Activated T-cell treated with anti-CD3 and anti-CD28 coated beads, Interleukin-2, amount 50 U/mL, for 72 hours (primary cell): ENCODE measurements around the gene RNF151. TPM values are rescaled to one million over a fixed set of nuclear protein-coding genes. Genes with fewer than 3 reads are reported as not detected.

Experiments used
- ATAC-seq, 2 donors: fragments of 150-1000 bp; cut with Tn5 transposase; replicated peaks in 1 of 2; 2 replicates each; pipeline ENCODE4 v1.10.0; 2021; ENCODE audit warnings: moderate library complexity in 2 of 2, mild to moderate bottlenecking in 1 of 2
- DNase-seq, 2 donors: peaks; one replicate each; pipeline ENCODE4 v3.0.0; 2021 to 2022; ENCODE audit warnings: mixed read lengths in 1 of 2
- H3K27ac Mint-ChIP-seq: one replicate; pipeline ENCODE4 v1.8.0; 2022; ENCODE audit warnings: mild to moderate bottlenecking, moderate library complexity, mixed read lengths
- H3K27me3 Mint-ChIP-seq: one replicate; pipeline ENCODE4 v1.8.0; 2022; ENCODE audit warnings: low read depth, mixed read lengths
- H3K36me3 Mint-ChIP-seq, 2 donors: one replicate each; pipeline ENCODE4 v1.8.0; 2022; ENCODE audit warnings: mixed read lengths in 2 of 2, mild to moderate bottlenecking in 1 of 2; ENCODE audit not compliant: insufficient read depth in 2 of 2
- H3K4me1 Mint-ChIP-seq: one replicate; pipeline ENCODE4 v1.8.0; 2022; ENCODE audit warnings: low read depth, mixed read lengths
- H3K4me3 Mint-ChIP-seq, 2 donors: one replicate each; pipeline ENCODE4 v1.8.0; 2022; ENCODE audit warnings: mild to moderate bottlenecking in 2 of 2, mixed read lengths in 2 of 2, moderate library complexity in 2 of 2
- H3K9me3 Mint-ChIP-seq, 2 donors: one replicate each; pipeline ENCODE4 v1.8.0; 2022; ENCODE audit warnings: mixed read lengths in 2 of 2
- total RNA-seq, 2 donors: library from RNA; stranded (reverse); gene quantifications; one replicate each; pipeline ENCODE4 v1.2.3, GENCODE V29; 2022

Gene RNF151
- total RNA-seq, 2 donors from 2014 or later, result 0.81 TPM; not detected in 1

- DNase-seq (no peak), ATAC-seq (no peak)
- no peak overlapping the region for H3K4me3 Mint-ChIP-seq
- peaks cover 26% of the 10 kb centered on the region for H3K4me1 Mint-ChIP-seq
- H3K36me3 Mint-ChIP-seq, result peaks cover 2 to 9% of the 10 kb centered on the region in 2 donors
- no peak overlapping the region for H3K27ac Mint-ChIP-seq
- H3K27me3 Mint-ChIP-seq, result no peaks in the 10 kb centered on the region
- H3K9me3 Mint-ChIP-seq, result no peaks in the 10 kb centered on the region
These were observed 36.0 kb downstream of the RNF151 start for GRCh38 chr16:2002406-2003230.

DNA sequence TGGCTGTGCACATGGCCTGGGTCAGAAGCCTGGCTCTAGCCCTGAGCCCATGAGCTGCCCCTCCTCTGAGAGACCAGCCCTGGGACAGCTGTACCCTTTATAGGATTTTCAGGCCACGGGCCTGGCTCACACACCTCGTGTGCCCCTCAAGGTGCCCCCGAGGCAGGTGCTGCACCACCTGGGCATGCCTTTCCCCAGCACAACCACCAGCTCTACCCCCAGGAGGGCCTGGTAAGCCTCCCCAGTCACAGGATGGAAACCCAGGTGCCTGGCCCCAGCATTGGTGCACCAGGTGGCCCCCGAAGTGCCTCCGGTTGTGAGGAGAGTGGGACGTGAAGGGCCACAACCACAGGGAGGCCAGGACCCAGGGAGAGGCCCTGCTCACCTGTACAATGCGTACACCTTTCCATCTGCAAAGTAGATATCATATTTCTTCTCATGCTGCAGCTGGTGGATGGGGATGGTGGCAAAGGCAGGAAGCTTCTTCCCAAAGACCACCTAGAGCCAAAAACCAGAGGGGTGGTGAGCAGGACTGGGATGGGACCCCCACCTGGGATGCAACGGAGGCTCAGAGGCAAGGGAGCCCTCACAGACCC is 36.7 kb downstream of the RNF151 start:
- H3K36me3 Mint-ChIP-seq, result peaks cover 5 to 12% of the 10 kb centered on the region in 2 donors
- ATAC-seq, result no peak

DNA sequence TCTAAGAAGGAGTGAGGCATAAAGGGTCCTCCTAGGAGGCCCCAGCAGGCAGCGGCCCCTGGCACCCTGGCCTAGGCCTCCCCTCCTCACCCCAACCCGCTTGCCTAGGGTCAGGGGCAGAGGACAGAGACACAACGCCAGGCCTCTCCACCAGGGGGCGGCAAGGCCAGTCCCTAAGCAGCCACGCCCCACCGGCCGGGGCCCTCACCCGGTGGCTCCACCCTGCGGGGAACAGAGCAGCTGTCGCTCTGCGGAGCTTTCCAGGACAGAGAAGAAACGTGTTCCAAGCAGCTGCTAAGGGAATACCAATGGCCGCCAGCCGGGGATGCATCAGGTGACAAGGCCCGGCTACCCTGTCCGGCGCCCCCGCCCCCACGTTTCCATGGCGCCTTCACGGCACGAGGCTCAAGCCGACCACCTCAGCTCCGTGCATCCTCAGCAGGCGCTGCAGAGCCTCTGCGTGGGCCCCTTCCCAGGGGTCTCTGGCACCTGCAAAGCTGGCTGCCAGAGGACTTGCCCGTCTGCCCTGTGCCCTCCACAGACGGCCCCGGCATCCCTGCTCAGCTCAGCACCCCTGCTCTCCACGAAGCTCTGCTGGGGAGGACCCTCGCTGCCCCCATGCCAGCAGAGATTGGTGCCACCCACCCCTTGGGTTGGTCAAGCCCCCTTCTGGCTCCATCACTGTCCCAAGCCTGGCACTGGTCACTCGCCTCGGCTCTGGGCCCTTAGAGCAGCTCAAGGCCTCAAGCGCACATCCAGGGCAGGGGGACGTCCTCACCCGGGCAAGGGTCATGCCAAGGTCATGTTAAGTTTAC is 37.4 kb downstream of the RNF151 start:
- H3K27me3 Mint-ChIP-seq, result no peaks in the 10 kb centered on the region
- ATAC-seq, result peak; percentile 94 to 95
- H3K4me3 Mint-ChIP-seq, result no peak overlapping the region
- H3K27ac Mint-ChIP-seq, result no peak overlapping the region
- peaks cover 39% of the 10 kb centered on the region for H3K4me1 Mint-ChIP-seq
- DNase-seq, result peak; percentile 94
- H3K9me3 Mint-ChIP-seq, result no peaks in the 10 kb centered on the region
- H3K36me3 Mint-ChIP-seq, result peaks cover 7 to 13% of the 10 kb centered on the region in 2 donors

More for the DNA sequence above, 36.7 kb downstream of the RNF151 start:
- Mint-ChIP-seq H3K4me1 (peaks cover 33% of the 10 kb centered on the region), H3K9me3 (no peaks in the 10 kb centered on the region), H3K4me3 (no peak overlapping the region), H3K27me3 (no peaks in the 10 kb centered on the region), H3K27ac (no peak overlapping the region)
- DNase-seq, result no peak

- H3K27ac Mint-ChIP-seq, result no peak overlapping the region
- peaks cover 39% of the 10 kb centered on the region for H3K4me1 Mint-ChIP-seq
- peak overlapping the region in 1 of 2 donors; percentile 15 for H3K4me3 Mint-ChIP-seq
These were observed 38.3 kb downstream of the RNF151 start for GRCh38 chr16:2004795-2005517.

DNA sequence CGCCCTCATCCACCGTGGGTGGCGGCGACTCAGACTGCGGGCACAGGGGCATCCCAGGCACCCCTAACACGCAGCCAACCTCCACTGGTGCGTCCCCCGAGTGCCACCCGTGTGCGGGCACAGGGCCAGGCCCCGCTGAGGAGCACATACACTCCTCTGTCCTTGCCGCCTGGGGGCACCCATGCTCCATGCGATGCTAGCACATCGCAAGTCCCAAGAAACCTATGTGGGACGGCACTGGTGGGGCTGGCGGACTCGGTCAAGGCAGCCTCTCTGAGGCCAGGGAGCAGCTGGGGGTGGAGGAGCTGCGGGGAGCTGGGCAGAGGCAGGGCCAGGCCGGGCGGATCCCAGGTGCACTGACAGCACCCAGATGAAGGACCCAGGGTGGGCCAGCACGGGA is 39.0 kb downstream of the RNF151 start:
- Mint-ChIP-seq H3K27ac (no peak overlapping the region), H3K36me3 (peaks cover 7 to 15% of the 10 kb centered on the region in 2 donors), H3K4me1 (peaks cover 45% of the 10 kb centered on the region), H3K4me3 (peak overlapping the region in 1 of 2 donors; percentile 57), H3K9me3 (no peaks in the 10 kb centered on the region), H3K27me3 (no peaks in the 10 kb centered on the region)
- no peak for DNase-seq
- no peak for ATAC-seq

More at GRCh38 chr16:2004795-2005517, 38.3 kb downstream of the RNF151 start:
- Mint-ChIP-seq H3K36me3 (peaks cover 7 to 13% of the 10 kb centered on the region in 2 donors), H3K9me3 (no peaks in the 10 kb centered on the region), H3K27me3 (no peaks in the 10 kb centered on the region)
- no peak for DNase-seq
- ATAC-seq, result no peak

DNA sequence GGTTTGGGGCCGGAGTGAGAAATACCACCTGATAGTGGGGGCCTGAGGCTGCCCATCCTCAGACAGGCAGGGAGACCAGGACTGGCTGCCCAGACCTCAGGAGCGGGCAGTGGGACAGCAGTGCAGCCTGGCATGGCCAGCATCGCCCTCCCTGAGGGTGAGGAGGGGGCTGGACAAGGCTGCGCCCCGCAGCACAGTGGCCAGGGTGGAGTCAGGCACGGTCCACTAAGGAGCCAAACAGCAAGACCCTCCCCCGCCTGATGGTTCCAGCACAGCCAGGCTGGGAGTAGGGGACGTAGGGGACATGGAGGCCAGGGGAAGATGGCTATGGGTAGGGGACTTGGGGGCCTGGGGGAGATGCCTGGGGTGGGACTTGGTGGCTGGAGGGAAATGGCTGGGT is 39.7 kb downstream of the RNF151 start:
- ATAC-seq, result no peak
- no peaks in the 10 kb centered on the region for H3K9me3 Mint-ChIP-seq
- H3K4me1 Mint-ChIP-seq, result peaks cover 46% of the 10 kb centered on the region
- no peak overlapping the region for H3K27ac Mint-ChIP-seq
- H3K4me3 Mint-ChIP-seq, result peak overlapping the region; percentile 51 to 95
- no peak for DNase-seq
- peaks cover 7 to 12% of the 10 kb centered on the region in 2 donors for H3K36me3 Mint-ChIP-seq
- H3K27me3 Mint-ChIP-seq, result no peaks in the 10 kb centered on the region

DNA sequence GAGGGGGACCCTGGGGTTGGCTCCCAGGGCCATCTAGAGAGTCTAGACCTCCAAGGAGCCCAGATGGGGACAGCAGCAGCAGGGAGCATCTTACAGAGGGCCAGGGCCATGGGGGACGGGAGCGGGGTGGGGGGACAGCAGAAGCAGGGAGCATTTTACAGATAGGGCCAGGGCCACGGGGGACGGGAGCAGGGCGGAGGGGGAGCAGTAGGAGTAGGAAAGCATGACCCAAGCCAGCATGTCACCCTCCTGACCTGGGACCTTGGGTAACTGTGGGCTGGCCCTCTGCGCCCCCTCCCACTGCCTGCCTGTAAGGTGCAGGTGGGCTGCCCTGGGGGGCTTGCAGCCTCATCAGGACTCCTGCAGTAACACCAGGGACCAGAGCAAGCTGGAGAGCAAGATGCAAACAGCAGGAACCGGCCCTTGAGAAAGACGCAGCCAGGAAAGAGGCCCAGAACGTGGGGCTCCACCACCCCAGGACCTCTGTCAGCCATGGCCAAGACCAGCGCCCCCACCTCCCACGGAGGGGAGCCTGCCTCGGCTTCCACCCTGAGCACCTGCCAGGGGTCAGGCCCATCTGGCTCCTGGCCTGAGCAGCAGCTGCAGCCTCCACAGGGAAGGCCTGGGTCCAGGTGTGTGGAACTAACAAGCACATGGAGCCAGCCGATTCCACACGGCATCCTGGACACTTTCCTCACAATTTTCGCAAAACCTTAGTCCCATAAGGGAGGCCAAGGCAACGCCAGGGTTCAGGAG is 40.6 kb downstream of the RNF151 start:
- H3K4me3 Mint-ChIP-seq, result peak overlapping the region; percentile 95 to 96
- H3K27ac Mint-ChIP-seq, result peak overlapping the region; percentile 8
- peaks cover 46% of the 10 kb centered on the region for H3K4me1 Mint-ChIP-seq
- no peaks in the 10 kb centered on the region for H3K9me3 Mint-ChIP-seq
- peaks cover 7 to 12% of the 10 kb centered on the region in 2 donors for H3K36me3 Mint-ChIP-seq
- ATAC-seq (no peak), DNase-seq (no peak)
- H3K27me3 Mint-ChIP-seq, result no peaks in the 10 kb centered on the region

- peak in 1 of 2 donors; percentile 39 for DNase-seq
- H3K4me3 Mint-ChIP-seq, result peak overlapping the region; percentile 95 to 96
- no peaks in the 10 kb centered on the region for H3K9me3 Mint-ChIP-seq
- ATAC-seq, result peak in 1 of 2 donors; percentile 9
- H3K36me3 Mint-ChIP-seq, result peaks cover 6 to 9% of the 10 kb centered on the region in 2 donors
- peak overlapping the region; percentile 88 for H3K27ac Mint-ChIP-seq
- H3K4me1 Mint-ChIP-seq, result peaks cover 46% of the 10 kb centered on the region
- H3K27me3 Mint-ChIP-seq, result no peaks in the 10 kb centered on the region
These were observed 41.4 kb downstream of the RNF151 start for GRCh38 chr16:2008009-2008526.

DNA sequence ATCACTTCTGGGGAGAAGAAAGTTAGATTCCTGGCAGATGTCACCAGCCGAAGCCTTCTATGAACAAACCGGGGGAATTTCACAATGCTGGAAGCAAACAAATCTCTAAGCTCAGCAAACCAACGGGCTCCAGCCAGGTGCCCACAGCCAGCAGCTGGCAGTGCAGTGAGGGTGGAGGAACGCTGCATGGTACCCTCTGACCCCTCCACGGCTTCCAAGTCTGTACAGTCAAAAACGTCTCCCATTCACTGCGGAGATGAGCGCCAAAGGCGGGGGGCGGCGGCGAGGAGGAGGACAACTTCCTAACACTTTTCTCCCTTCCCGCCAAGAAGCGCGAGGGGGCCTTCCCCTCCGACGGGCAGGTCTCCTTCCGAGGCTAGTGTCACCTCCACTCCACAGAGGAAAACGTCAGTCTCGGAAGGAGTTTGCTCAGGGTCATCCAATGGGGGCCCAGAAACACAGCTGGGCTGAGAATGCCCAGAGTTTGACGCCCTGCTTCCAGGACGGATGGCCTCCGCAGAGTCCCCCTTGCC is 42.0 kb downstream of the RNF151 start:
- Mint-ChIP-seq H3K4me1 (peaks cover 46% of the 10 kb centered on the region), H3K27me3 (no peaks in the 10 kb centered on the region), H3K4me3 (peak overlapping the region; percentile 95 to 96), H3K36me3 (peaks cover 6 to 9% of the 10 kb centered on the region in 2 donors), H3K9me3 (no peaks in the 10 kb centered on the region), H3K27ac (peak overlapping the region; percentile 88)
- DNase-seq (peak in 1 of 2 donors; percentile 45), ATAC-seq (no peak)

GRCh38 chr16:2009164-2009711 is 42.6 kb downstream of the RNF151 start:
- Mint-ChIP-seq H3K9me3 (no peaks in the 10 kb centered on the region), H3K27me3 (no peaks in the 10 kb centered on the region), H3K27ac (no peak overlapping the region), H3K4me3 (peak overlapping the region; percentile 95 to 96), H3K4me1 (peaks cover 46% of the 10 kb centered on the region), H3K36me3 (peaks cover 6 to 9% of the 10 kb centered on the region in 2 donors)
- peak; percentile 31 to 45 for ATAC-seq
- peak in 1 of 2 donors; percentile 41 for DNase-seq

DNA sequence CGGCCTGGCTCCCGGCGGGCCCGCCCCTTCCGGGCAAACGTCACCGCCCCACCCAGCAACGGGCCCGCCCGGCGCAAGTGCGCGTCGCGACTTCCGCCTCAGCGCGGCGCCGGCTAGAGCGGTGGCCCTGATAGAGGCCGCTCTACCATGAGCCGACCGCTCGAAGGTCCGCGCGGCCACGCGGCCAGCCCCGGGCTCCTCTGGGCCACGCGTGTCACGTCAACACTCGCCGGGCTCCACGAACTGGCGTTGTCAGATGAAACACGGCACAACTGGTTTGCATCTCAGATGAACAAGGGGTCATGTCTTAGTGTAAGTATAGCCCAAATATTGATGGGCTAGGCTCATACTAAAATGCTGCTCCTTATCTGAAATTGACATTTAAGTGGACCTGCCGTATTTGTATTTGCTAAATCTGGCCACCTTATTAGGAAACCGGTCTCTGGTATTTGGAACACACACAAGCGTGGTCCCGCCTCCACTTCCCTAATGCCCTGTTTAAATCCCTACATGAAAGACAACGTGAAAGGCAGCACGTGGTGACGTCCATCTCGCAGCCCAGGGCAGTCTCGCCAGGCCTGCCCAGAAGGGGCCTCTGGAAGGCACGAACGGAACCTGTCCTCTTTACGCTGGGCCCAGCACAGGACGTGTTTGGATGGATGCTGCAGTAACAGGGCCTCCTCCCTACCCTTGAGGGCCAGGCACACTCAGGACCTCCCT is 43.3 kb downstream of the RNF151 start, which contains the start of gene ZNF598:
Gene ZNF598, minus strand, starts transcription at position 31 of the 720 bp plus-strand sequence.
- Mint-ChIP-seq H3K4me1 (peaks cover 44% of the 10 kb centered on the region), H3K9me3 (no peaks in the 10 kb centered on the region), H3K4me3 (peak within 1 kb of the TSS; percentile 95 to 97), H3K36me3 (peaks cover 6 to 9% of the 10 kb centered on the region in 2 donors), H3K27me3 (no peaks in the 10 kb centered on the region), H3K27ac (peak within 1 kb of the TSS; percentile 94)
- ATAC-seq, result peak; percentile 96 to 98
- DNase-seq, result peak; percentile 86 to 90
